ENCODE data around the gene FPGS.

FPGS gene

GRCh38 chr9:127790094-127790855 is 12.4 kb upstream of the FPGS start:
- no peak for DNase-seq

- no peak for DNase-seq
These were observed 11.6 kb upstream of the FPGS start for GRCh38 chr9:127791085-127791484.

- DNase-seq = no peak
These were observed 10.2 kb upstream of the FPGS start for GRCh38 chr9:127792417-127793031.

GRCh38 chr9:127793093-127793708 is 9.5 kb upstream of the FPGS start:
- peak; percentile 41 for DNase-seq

- DNase-seq = no peak
These were observed 8.5 kb upstream of the FPGS start for GRCh38 chr9:127794001-127794791.

- DNase-seq = no peak
These were observed 6.4 kb upstream of the FPGS start for GRCh38 chr9:127796225-127796813.

- DNase-seq = no peak
These were observed 5.8 kb upstream of the FPGS start for GRCh38 chr9:127796852-127797370.

GRCh38 chr9:127801955-127802575 is 617 bp upstream of the FPGS start:
- no peak for DNase-seq

- no peak for DNase-seq
These were observed 1.0 kb downstream of the FPGS start for GRCh38 chr9:127803507-127804352.

- DNase-seq = no peak
These were observed 2.9 kb downstream of the FPGS start for GRCh38 chr9:127805620-127806019.

- no peak for DNase-seq
These were observed 4.2 kb downstream of the FPGS start for GRCh38 chr9:127806871-127807270.

- no peak for DNase-seq
These were observed 5.8 kb downstream of the FPGS start for GRCh38 chr9:127808347-127809001.

- DNase-seq = no peak
These were observed 6.4 kb downstream of the FPGS start for GRCh38 chr9:127809002-127809539.

GRCh38 chr9:127809540-127810377 is 7.1 kb downstream of the FPGS start:
- no peak for DNase-seq

GRCh38 chr9:127810378-127811187 is 7.9 kb downstream of the FPGS start:
- DNase-seq = no peak

- DNase-seq = no peak
These were observed 9.3 kb downstream of the FPGS start for GRCh38 chr9:127812011-127812410.

- no peak for DNase-seq
These were observed 10.4 kb downstream of the FPGS start for GRCh38 chr9:127812936-127813675.

All from NCI-H524 treated with DMSO at 0.1 percent for 48 hours (cell line).